D721Med (cell line): ENCODE measurements around the gene SEMA3C.

Experiments used
- DNase-seq: peaks from one replicate; pipeline ENCODE4 v3.0.0; 2011; ENCODE audit warnings: low spot score; ENCODE audit not compliant: insufficient read length
- FAIRE-seq: peaks from 2 replicates; lab custom pipeline; 2011; peaks lifted over from hg19 to GRCh38; lab: Jason Lieb, UNC
- TF ChIP-seq, protein P1 (sequence below): IDR thresholded peaks from 2 replicates; pipeline ENCODE4 v1.5.1; 2012; ENCODE audit warnings: mild to moderate bottlenecking, control low read depth; ENCODE audit not compliant: insufficient read depth; ENCODE audit errors: missing control alignments

SEMA3C gene

DNA sequence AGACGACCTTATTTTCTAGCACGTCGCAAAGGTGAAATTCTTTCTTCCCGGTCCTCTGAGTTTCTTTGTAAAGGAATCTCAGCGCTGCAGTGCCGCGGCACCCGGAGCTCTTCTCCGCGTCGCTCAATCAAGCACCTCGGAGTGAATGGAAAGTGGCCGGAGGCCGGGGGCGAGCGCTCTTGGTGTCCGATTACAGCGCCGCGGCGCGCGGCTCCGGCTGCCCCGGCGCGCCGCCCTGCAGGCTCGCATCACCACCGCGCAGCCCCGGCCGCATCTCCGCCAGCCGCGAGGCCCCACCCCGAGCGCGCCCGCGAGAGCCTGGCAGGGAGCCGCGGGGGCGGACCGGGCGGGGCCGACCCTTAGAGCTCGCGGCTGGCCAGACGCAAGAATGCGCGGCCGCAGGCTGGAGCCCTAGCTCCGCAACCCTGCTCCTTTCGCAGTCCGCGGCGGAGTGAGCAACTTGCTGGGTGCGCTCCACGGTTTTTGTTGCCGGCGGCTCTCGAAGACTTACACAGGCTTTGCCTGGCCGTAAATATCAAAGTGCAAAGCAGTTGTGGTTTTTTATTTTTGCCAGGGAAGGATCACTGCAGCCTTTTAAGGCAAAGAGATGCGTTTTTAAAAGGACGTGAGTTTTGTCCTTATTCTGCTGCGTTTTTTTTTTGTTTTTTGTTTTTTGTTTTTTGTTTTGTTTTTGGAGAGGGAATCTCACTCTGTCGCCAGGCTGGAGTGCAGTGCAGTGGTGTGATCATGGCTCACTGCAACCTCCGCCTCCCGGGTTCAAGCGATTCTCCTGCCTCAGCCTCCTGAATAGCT is at the start of gene SEMA3C:
Gene SEMA3C, minus strand, starts transcription at position 143 of the 813 bp plus-strand sequence. CDS start 2,270 bp downstream, outside the sequence.
- no peak for DNase-seq
- FAIRE-seq, result no peak
- TF ChIP-seq, protein P1, sequence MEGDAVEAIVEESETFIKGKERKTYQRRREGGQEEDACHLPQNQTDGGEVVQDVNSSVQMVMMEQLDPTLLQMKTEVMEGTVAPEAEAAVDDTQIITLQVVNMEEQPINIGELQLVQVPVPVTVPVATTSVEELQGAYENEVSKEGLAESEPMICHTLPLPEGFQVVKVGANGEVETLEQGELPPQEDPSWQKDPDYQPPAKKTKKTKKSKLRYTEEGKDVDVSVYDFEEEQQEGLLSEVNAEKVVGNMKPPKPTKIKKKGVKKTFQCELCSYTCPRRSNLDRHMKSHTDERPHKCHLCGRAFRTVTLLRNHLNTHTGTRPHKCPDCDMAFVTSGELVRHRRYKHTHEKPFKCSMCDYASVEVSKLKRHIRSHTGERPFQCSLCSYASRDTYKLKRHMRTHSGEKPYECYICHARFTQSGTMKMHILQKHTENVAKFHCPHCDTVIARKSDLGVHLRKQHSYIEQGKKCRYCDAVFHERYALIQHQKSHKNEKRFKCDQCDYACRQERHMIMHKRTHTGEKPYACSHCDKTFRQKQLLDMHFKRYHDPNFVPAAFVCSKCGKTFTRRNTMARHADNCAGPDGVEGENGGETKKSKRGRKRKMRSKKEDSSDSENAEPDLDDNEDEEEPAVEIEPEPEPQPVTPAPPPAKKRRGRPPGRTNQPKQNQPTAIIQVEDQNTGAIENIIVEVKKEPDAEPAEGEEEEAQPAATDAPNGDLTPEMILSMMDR, result no peak

DNA sequence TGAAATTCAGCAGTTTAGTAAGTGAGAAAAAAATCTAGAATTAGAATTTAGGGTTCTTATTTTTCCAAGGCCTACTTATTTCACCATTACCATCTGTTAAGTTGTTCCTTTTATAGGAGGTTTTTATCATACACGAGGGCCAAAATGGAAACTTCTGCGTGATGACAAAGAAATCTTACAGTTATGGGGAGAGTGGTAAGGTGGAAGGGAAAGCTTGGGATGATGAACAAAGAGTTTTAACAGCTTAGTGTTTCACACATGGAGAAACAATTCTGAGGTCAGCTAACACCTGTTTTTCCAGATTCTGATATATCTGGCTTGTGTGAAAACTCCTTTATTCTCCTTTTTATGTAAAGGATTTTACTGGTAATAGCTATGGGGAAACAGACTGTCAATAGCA is 49.8 kb upstream of the SEMA3C start:
- FAIRE-seq (no peak), DNase-seq (no peak)
- TF ChIP-seq, protein P1, result no peak

DNA sequence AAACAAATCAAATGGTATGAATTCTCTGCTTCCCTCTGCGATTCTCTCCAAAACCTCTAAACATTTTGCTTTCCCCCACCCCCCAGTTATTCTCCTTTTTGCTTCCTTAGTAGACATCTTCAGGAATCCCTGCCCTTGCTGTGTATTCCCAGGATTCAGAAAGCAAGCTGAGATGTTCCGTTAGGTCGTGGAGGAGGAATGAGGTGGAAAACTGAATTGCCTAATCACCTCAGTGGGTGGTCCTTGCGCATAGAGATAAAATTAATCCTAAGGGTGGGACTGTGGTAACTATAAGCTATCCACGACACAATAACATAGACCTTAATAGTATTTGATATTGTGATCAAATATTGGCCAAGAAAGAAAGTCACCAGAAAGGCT is 49.1 kb upstream of the SEMA3C start:
- no peak for DNase-seq
- TF ChIP-seq, protein P1, result no peak
- FAIRE-seq, result peak; percentile 75

DNA sequence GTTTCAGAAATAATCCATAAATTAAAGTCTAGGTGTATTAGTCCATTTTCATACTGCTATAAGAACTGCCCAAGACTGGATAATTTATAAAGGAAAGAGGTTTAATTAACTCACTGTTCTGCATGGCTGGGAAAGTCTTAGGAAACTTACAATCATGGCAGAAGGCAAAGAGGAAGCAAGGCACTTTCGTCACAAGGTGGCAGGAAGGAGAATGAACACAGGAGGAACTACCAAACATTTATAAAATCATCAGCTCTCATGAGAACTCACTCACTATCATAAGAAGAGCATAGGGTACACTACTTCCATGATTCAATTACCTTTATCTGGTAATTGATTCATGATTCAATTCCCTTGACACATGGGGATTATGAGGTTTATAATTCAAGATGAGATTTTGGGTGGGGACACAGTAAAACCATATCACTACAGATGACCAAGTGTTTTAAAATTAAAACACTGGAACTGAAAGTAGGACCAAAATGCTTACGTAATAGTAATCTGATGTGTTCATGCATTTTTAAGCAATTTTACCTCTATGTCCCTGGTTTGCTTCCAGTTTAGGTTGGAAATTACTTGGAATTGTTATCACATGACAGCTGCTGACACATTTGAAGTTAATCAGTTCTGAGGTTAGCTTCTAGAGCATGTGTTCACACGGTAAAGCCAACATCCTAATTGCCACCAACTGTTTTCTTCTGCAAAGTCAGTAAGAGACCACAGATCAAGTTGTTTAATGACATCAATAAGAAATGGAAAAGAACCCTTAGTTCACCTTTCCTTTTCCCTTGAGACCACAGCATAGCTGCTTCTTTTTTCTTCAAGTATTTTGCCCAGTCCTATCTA is 48.4 kb upstream of the SEMA3C start:
- DNase-seq, result no peak
- TF ChIP-seq, protein P1, result no peak
- peak; percentile 25 for FAIRE-seq

DNA sequence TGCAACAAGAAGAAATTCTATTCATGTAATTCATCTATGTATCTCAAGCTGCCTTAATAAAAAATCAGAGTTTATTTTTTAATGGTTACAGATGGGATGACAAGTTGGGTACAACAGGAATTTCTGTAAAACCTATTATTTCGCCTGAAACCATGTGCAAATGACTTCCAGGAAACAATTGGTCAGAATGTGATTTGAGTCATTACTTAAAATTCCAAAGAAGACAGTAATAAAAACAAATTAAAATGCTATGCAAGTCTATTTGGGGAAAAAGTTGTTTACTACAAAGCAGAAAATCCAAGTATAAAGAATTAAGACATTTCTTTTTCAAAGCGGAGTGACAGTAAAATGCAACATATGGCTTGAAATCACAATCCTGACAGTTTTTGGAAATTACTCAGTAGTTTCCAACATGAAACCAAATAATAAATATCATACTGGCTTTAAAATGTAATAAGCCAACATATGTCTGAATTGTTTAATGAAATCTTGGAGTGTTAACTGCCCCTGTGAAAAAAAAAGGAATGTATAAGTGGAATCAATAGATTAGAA is 41.5 kb upstream of the SEMA3C start:
- FAIRE-seq, result no peak
- DNase-seq, result no peak
- TF ChIP-seq, protein P1, result no peak

DNA sequence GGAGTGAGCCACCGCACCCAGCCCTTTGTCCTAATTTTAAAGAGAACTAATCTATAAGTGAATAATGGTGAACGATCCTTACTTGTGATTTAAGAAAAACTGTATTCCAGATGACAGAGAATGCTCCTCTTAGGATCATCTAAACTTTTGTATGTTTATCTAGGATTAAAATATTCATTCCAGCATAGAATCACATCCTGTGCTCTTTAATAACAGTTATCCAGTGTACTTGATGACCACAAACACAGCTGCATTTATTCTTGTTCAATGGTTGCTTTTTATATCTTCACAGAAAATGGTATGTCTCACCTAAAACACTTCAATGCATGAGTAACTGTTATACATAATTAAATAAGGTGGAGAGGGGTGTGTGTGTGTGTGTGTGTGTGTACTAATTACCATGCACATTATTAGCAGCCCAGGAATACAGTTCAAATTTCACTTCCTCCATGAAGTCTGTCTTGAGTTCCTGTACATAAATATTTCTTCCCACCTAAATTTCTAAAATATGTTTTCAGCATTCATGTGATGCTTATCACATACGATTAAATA is 38.5 kb upstream of the SEMA3C start:
- FAIRE-seq, result no peak
- TF ChIP-seq, protein P1, result no peak
- DNase-seq, result no peak
